Measurements from ENCODE around the gene NRTN. TPM values are rescaled to one million over a fixed set of nuclear protein-coding genes. Genes with fewer than 3 reads are reported as not detected.

The NRTN gene
- total and polyA plus RNA-seq, 2 experiments from 2014 or later: 4.0 to 5.5 TPM

DNA sequence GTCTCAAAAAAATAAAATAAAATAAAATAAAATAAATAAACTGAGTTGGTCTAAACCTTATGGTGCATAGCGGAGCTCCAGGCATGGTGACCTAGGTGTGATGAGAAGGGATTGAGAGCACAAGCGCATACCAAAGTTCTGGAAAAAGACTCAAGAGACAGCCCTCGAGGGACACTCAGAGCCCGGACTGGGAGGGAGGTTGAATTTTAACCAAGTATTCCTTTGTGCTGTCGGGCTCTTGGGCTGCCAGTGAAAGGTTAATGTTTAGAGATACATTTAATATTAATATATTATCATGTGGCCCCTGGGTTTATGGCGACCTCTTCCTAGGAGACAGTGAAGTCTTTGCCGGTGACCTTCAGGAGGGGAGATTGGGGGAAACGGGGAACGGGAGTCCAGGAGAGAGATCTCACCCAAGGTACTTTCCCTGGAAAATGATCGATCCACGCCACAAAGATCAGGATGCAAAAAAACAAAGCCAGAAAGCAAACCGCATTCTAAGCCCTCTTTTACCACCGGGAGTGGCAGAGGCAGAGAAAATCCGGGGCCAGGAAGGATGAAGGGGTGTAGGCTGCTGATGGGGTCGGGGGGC is 33.0 kb downstream of the NRTN start (continued):
- TF ChIP-seq, protein P1, sequence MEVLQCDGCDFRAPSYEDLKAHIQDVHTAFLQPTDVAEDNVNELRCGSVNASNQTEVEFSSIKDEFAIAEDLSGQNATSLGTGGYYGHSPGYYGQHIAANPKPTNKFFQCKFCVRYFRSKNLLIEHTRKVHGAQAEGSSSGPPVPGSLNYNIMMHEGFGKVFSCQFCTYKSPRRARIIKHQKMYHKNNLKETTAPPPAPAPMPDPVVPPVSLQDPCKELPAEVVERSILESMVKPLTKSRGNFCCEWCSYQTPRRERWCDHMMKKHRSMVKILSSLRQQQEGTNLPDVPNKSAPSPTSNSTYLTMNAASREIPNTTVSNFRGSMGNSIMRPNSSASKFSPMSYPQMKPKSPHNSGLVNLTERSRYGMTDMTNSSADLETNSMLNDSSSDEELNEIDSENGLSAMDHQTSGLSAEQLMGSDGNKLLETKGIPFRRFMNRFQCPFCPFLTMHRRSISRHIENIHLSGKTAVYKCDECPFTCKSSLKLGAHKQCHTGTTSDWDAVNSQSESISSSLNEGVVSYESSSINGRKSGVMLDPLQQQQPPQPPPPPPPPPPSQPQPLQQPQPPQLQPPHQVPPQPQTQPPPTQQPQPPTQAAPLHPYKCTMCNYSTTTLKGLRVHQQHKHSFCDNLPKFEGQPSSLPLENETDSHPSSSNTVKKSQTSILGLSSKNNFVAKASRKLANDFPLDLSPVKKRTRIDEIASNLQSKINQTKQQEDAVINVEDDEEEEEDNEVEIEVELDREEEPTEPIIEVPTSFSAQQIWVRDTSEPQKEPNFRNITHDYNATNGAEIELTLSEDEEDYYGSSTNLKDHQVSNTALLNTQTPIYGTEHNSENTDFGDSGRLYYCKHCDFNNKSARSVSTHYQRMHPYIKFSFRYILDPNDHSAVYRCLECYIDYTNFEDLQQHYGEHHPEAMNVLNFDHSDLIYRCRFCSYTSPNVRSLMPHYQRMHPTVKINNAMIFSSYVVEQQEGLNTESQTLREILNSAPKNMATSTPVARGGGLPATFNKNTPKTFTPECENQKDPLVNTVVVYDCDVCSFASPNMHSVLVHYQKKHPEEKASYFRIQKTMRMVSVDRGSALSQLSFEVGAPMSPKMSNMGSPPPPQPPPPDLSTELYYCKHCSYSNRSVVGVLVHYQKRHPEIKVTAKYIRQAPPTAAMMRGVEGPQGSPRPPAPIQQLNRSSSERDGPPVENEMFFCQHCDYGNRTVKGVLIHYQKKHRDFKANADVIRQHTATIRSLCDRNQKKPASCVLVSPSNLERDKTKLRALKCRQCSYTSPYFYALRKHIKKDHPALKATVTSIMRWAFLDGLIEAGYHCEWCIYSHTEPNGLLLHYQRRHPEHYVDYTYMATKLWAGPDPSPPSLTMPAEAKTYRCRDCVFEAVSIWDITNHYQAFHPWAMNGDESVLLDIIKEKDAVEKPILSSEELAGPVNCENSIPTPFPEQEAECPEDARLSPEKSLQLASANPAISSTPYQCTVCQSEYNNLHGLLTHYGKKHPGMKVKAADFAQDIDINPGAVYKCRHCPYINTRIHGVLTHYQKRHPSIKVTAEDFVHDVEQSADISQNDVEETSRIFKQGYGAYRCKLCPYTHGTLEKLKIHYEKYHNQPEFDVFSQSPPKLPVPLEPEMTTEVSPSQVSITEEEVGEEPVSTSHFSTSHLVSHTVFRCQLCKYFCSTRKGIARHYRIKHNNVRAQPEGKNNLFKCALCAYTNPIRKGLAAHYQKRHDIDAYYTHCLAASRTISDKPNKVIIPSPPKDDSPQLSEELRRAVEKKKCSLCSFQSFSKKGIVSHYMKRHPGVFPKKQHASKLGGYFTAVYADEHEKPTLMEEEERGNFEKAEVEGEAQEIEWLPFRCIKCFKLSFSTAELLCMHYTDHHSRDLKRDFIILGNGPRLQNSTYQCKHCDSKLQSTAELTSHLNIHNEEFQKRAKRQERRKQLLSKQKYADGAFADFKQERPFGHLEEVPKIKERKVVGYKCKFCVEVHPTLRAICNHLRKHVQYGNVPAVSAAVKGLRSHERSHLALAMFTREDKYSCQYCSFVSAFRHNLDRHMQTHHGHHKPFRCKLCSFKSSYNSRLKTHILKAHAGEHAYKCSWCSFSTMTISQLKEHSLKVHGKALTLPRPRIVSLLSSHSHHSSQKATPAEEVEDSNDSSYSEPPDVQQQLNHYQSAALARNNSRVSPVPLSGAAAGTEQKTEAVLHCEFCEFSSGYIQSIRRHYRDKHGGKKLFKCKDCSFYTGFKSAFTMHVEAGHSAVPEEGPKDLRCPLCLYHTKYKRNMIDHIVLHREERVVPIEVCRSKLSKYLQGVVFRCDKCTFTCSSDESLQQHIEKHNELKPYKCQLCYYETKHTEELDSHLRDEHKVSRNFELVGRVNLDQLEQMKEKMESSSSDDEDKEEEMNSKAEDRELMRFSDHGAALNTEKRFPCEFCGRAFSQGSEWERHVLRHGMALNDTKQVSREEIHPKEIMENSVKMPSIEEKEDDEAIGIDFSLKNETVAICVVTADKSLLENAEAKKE (CRISPR knock-in tag; IDR thresholded peaks at IDR 0.05): no peak

DNA sequence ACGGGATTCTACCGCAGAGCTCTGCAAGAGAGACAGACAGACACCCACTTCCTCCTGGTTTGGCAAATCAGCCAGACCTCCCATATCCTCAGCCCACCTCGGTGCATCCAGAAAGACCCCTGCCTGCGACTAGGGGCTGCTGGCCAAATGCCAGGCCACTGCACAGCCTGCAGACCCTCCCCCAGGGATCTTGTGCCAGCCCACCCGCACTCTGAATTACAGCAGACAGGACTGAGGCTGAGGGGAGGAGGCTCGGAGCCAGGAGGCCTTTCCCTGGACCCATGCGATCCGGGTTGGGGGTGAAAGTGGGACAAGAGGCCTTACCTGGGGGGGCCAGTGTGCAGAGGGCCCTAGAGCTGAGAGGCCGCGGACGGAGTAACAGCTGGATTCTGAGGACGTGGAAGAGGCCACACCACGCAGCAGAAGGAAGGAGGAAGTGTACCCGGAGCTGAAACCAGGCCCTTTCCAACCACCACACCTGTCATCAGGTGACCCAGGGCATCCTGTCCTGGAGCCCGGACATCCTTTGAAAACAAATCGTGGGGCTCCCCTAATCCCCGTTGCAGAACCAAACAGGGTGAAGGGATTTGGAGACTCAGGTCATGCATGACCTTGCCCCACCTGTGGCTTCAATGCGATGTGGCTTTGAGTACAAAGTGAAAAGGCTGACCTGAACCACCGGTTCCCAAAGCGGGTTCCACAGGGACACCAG is 33.6 kb downstream of the NRTN start:
- no peak overlapping the region for H3K4me2 ChIP-seq
- H2AFZ ChIP-seq: no peak overlapping the region
- no peaks in the 10 kb centered on the region for H3K79me2 ChIP-seq (replicated peaks; ENCODE audit: insufficient read depth)
- Mint-ChIP-seq H3K9me3 (no peaks in the 10 kb centered on the region), H3K27ac (no peak overlapping the region), H3K36me3 (ENCODE audit: low read depth) (no peaks in the 10 kb centered on the region), H3K27me3 (ENCODE audit: insufficient read depth, low read depth, poor library complexity) (peaks cover 8% of the 10 kb centered on the region), H3K4me3 (no peak overlapping the region), H3K4me1 (no peaks in the 10 kb centered on the region)
- no peak overlapping the region for H3K4me3 ChIP-seq
- no peak overlapping the region for H3K27ac ChIP-seq (ENCODE audit: low read depth)
- H3F3A ChIP-seq (replicated peaks; ENCODE audit: low read depth): no peaks in the 10 kb centered on the region
- no peaks in the 10 kb centered on the region for H3K27me3 ChIP-seq (ENCODE audit: insufficient read depth)
- DNase-seq (ENCODE audit: low spot score) (no peak), ATAC-seq (no peak)
- no peaks in the 10 kb centered on the region for H3K36me3 ChIP-seq (ENCODE audit: insufficient read depth)
- no peaks in the 10 kb centered on the region for H3K4me1 ChIP-seq (ENCODE audit: insufficient read depth)
- H3K9me2 ChIP-seq (ENCODE audit: insufficient read depth): no peaks in the 10 kb centered on the region
- no peaks in the 10 kb centered on the region for H4K20me1 ChIP-seq (replicated peaks; ENCODE audit: insufficient read depth)
- TF ChIP-seq, protein P2, sequence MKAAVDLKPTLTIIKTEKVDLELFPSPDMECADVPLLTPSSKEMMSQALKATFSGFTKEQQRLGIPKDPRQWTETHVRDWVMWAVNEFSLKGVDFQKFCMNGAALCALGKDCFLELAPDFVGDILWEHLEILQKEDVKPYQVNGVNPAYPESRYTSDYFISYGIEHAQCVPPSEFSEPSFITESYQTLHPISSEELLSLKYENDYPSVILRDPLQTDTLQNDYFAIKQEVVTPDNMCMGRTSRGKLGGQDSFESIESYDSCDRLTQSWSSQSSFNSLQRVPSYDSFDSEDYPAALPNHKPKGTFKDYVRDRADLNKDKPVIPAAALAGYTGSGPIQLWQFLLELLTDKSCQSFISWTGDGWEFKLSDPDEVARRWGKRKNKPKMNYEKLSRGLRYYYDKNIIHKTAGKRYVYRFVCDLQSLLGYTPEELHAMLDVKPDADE (IDR thresholded peaks at IDR 0.05): no peak
- no peak for TF ChIP-seq JUNB (IDR thresholded peaks at IDR 0.05; ENCODE audit: unreplicated experiment)
- TF ChIP-seq, protein P1 (CRISPR knock-in tag; IDR thresholded peaks at IDR 0.05): no peak
- no peak for TF ChIP-seq NANOG (IDR thresholded peaks at IDR 0.05; ENCODE audit: borderline replicate concordance)
- TF ChIP-seq STAT1 (IDR thresholded peaks at IDR 0.05; ENCODE audit: unreplicated experiment): no peak
